Bronchus fibroblast of lung (primary cell): ENCODE data around the gene UBE2QL1. TPM values are rescaled to one million over a fixed set of nuclear protein-coding genes. Genes with fewer than 3 reads are reported as not detected.

Source experiments
- total RNA-seq: library from RNA; depleted of rRNA; stranded (reverse); fragments of >200 nt; gene quantifications from 2 replicates; pipeline ENCODE4 v1.2.3, GENCODE V29; 2015

Gene UBE2QL1
- not detected in 2 replicates for total RNA-seq

GRCh38 chr5:6448622-6449464 is at the start of gene UBE2QL1:
UBE2QL1 (plus strand) TSS chr5:6448859; CDS start chr5:6448894, 35 bp downstream.

Other genes starting within 250 kb of the UBE2QL1 start
- gene MED10, start 70.3 kb upstream of the UBE2QL1 start, total RNA-seq, result 16.8 and 17.8 TPM in 2 replicates
- gene NSUN2, start 184.2 kb downstream of the UBE2QL1 start, total RNA-seq, result 29.6 and 36.1 TPM in 2 replicates
- 9.1 and 14.1 TPM in 2 replicates for gene SRD5A1, start 184.6 kb downstream of the UBE2QL1 start, total RNA-seq